ENCODE measurements around the gene PTPRK.
A peak's percentile ranks its signal among the peaks of the same experiment; 100 is the strongest.

Gene PTPRK

GRCh38 chr6:127990074-127990473 is 530.3 kb downstream of the PTPRK start:
- no peak for DNase-seq

DNA sequence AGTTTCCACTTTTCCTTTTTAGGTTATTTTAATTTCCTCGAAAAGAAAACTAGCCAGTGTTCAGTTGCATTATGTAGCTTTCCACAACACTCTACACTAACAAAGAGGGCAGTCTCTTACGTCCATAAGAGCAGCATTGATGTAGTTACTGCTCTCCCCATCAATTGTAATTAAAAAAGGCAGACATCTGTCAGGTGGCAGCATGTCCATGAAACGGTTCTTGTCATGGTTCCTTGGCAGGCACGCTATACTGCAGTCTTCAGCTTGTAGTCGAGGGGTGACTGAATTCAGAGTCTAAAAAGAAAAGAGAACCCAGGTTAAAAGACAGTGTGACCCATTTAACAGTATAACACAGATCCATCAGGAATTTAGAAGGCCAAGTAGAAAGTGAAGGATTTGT is 539.4 kb downstream of the PTPRK start:
- no peak for DNase-seq

DNA sequence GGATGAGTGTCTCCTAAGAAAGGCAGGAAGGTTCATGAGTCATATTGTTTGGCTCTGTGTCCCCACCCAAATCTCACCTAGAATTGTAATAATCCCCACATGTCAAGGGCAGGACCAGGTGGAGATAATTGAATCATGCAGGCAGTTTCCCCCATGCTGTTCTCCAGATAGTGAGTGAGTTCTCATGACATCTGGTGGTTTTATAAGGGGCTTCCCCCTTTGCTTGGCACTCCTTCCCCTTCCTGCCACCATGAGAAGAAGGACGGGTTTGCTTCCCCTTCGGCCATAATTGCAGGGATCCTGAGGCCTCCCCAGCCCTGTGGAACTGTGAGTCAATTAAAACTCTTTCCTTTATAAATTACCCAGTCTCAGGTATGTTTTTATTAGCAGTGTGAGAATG is 542.2 kb downstream of the PTPRK start:
- DNase-seq: peak in 1 of 2 donors; percentile 22

- no peak for DNase-seq
These were observed 543.6 kb downstream of the PTPRK start for GRCh38 chr6:127976796-127977195.

GRCh38 chr6:127976111-127976510 is 544.3 kb downstream of the PTPRK start:
- DNase-seq: no peak

DNA sequence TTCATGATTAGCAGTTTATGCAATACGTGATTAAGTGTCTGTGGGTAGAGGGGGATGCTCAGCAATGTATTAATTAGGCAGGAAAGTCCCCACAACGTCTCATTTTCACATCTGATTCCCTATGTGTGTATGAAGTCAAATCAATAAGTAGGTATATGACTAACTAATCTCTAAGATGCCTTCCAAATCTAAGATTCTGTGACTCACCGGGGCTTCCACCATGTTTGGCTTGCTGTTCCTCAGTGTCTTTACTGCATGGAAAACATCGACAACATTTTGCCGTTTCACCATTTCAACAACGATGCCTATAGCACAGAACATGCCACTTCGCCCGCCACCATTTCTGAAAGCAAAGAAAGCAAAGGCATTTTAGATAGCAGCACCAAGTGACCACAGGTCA is 547.6 kb downstream of the PTPRK start:
- DNase-seq: peak; percentile 41 to 49

DNA sequence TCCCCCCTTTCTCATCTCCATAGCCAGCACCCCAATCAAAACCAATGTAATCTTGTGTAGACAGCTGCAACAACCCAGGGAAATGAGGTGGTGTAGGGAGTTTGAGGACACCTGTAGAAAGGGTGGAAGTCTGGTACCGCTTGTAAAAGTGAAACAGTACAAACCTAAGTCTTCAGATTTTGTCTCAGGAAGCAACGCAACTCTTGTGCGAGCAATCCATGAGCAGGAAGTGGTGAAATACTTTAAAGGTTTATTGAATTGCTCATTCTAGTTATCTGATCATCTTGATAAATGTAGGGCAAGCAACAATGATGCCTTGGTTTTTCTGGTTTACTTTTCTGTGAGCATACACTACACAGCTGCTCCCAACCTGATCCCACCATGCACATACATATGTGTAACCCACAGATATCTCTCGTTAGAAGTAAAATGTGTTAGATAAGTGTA is 548.4 kb downstream of the PTPRK start:
- DNase-seq: peak; percentile 49 to 55

DNA sequence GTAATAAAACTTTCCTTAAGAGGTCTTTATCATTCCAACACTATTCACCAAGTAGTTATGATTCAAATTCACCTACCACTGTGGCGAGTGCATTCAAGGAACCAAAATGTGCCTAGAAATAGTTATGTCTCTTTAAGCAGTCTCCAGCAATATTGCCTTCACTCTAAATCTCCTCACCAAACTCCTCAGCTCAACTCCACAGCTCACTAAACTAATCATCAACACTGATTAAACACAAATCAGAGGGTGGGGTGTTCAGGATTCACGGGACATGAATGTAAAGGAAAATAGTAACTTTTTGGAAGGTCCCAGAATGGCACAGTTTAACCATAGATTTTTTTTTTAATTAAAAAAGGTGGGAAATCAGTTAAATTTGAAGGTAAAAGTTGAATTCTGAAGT is 549.0 kb downstream of the PTPRK start:
- no peak for DNase-seq

GRCh38 chr6:127969701-127970100 is 550.7 kb downstream of the PTPRK start:
- no peak for DNase-seq

DNA sequence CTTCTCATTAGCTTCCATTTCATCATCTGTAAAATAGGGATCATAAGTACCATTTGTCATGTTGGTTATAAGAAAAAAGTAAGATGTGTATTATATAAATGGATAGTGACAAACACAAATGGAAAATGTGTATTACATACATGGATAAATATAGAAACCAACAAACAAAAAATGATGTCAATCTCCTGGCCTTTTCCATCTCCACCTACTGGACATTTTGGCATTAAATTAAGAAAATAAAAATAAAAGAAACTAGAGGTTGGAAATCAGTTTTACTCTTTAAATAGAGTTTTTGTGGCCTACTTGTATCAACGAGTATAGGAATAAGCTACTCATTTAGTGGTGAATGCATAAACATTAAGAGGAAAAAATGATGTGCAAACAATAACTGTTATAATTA is 552.0 kb downstream of the PTPRK start:
- DNase-seq: no peak

- no peak for DNase-seq
These were observed 552.7 kb downstream of the PTPRK start for GRCh38 chr6:127967708-127968107.

GRCh38 chr6:127966616-127967015 is 553.8 kb downstream of the PTPRK start:
- DNase-seq: no peak

GRCh38 chr6:127963495-127963894 is 556.9 kb downstream of the PTPRK start:
- no peak for DNase-seq

GRCh38 chr6:127959869-127960268 is 560.5 kb downstream of the PTPRK start:
- no peak for DNase-seq

DNA sequence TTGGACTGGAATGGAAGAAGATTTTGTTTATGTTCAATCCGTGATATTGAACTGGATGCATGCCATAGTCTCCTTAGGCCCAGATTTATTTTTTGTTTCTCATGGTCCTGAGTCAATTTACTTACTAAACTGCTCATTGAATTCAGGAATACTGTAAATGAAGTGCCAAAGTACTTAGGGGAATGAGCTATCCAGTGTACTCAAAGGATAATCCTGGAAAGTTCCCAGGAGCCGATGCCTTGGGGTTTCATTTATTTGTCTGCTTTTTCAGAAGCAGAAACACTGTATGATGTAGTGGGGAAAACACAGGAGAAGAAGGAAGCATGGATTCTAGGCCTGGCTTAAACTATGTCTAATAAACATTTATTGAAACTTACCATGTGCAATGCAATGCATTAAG is 563.4 kb downstream of the PTPRK start:
- no peak for DNase-seq

GRCh38 chr6:127956260-127956888 is 564.0 kb downstream of the PTPRK start:
- DNase-seq: no peak

DNA sequence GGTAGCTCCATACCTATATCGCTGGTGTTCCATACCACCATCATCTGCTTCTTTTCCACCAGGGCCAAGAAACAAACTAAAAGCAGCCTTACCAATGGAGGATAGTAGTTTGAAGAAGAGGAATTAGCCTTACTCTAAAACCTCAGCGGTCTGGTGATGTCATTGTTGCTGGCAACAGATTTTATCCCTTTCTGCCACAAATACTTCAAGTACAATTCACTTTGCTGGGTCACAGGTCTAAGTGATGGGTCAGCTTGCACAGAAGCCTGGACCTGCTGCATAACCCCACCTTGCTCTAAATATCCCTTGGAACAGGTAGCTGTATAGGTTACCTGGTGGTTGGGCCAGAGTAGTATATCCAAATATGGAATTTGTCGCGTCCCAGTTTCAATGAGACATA is 566.3 kb downstream of the PTPRK start:
- no peak for DNase-seq

- DNase-seq: no peak
These were observed 567.6 kb downstream of the PTPRK start for GRCh38 chr6:127952831-127953230.

GRCh38 chr6:127952176-127952575 is 568.2 kb downstream of the PTPRK start:
- DNase-seq: no peak

DNA sequence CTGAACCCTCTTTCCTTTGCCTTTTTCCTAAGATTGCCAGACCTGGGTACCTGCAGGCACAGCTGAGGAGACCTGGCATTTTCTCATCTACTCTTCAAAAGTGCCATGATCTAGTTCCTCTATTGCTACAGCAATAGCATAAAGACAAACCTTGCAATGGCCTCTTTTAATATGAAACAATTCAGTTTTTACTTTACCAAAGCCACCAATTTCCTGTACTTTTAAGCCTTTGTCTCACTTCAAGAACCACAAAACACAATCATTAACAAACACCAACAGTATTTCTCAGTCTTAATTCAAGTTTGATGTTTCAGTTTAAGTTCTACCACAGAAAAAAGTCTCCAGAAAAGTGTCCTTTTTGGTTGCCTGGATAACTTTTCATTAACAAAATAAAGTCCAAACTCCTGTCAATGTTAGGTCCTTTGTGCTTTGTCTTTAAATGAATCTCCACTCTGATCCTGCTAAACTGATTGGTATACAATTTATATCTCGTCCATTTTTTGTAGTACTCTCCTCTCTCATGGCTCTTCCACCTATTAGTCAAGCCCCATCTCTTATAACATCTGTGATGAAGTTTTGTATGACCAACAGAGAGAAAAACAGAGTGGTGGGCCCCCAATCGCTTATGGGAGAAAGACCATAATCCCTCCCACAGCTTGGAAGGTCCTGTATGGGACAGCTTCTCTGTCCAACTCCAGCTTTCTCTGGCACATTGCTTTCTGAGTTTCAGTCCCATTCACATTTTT is 569.1 kb downstream of the PTPRK start:
- no peak for DNase-seq

- DNase-seq: no peak
These were observed 569.7 kb downstream of the PTPRK start for GRCh38 chr6:127950566-127951145.

DNA sequence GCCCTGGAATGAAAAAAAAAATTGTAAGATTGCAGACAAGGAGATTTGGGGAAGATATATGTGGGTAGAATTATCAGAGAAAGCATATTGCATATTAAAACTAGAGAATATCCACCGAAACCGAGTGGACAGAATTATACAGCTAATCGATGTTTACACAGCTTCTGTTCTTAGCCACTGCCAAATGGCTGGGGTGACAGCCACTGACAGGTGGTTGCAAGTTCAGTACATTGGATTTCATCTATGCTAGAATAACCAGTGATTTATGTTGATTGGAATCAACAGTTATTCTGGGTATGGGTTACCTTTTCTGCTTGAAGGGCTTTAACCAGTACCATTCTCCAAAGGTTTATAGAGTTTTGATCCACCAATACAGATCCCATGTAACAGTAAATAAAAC is 571.1 kb downstream of the PTPRK start:
- no peak for DNase-seq

DNA sequence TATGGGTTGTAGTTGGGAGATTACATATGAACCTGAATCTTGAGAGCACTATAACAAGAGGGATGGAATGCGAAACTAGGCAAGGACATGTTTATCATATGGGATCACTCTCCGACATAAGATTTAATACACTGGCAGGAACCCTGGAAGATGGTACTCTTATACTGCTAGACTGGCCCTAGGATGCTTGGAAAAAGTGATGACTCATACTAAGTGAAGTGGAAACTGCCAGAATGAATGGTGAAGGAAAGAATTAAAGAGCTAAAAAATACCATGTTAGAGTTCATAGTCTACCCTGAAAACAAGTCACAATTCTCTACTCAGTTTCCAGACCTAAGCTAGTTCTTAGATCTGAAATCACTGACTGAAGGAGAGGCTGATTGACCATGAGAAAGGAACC is 574.0 kb downstream of the PTPRK start:
- no peak for DNase-seq

DNA sequence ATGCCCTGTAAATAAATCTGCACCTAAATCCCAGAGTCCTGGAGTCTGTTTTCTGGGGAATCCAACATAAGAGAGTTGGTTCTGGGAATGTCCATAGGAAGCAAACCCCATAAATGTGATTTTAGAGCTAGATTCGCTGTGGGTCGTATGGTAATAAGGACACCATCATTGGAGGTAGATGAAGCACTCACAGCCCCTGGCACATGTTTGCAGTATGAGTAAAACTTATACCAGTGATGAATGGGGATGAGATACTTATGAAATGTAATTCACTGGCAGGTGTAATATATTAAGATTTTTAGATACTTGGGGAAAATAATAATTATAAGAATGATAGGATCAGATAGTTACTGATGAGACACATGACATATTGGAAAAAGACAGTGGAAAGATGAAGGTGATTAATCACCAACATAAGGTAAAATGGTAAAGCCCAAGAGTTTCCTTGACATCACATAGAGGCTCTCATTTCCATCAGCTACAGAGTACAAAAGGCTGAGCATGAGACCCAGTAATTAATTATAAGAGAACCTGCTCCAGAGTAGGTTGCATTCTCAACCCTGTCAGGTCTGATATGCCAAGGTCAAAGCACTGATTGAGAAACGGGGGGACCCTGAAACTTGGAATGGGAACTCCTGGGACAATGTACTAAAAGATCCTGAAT is 574.8 kb downstream of the PTPRK start:
- DNase-seq: no peak
